Left renal pelvis (tissue), 4 donors: Measurements from ENCODE around the gene TTLL8. TPM values are rescaled to one million over a fixed set of nuclear protein-coding genes. Genes with fewer than 3 reads are reported as not detected.

Experiments used
- DNase-seq, 4 donors: peaks; one replicate each; pipeline ENCODE4 v3.0.0-alpha.2; 2013; ENCODE audit warnings: low read depth in 4 of 4, low spot score in 3 of 4
- polyA plus RNA-seq, 4 donors: library from polyadenylated mRNA; unstranded; fragments of 120-200 nt; gene quantifications; one replicate each; pipeline ENCODE4 v1.2.1, GENCODE V29; 2013; ENCODE audit not compliant: insufficient read length in 4 of 4

Gene TTLL8
- polyA plus RNA-seq, 4 donors, result 0.05 TPM; not detected in 3

GRCh38 chr22:50046019-50046415 is 12.1 kb downstream of the TTLL8 start:
- DNase-seq, result no peak

GRCh38 chr22:50045211-50046018 is 12.7 kb downstream of the TTLL8 start:
- no peak for DNase-seq

GRCh38 chr22:50044485-50045118 is 13.5 kb downstream of the TTLL8 start:
- DNase-seq, result no peak

- DNase-seq, result no peak
Measured at GRCh38 chr22:50041361-50042065, 16.6 kb downstream of the TTLL8 start.

- no peak for DNase-seq
Measured at GRCh38 chr22:50040717-50041116, 17.4 kb downstream of the TTLL8 start.

GRCh38 chr22:50039669-50040443 is 18.2 kb downstream of the TTLL8 start:
- DNase-seq, result no peak

GRCh38 chr22:50035976-50036724 is 21.9 kb downstream of the TTLL8 start:
- DNase-seq, result no peak

GRCh38 chr22:50035131-50035881 is 22.8 kb downstream of the TTLL8 start:
- no peak for DNase-seq

- no peak for DNase-seq
Measured at GRCh38 chr22:50034126-50035081, 23.7 kb downstream of the TTLL8 start.

GRCh38 chr22:50032941-50033601 is 25.0 kb downstream of the TTLL8 start:
- no peak for DNase-seq

GRCh38 chr22:50032109-50032871 is 25.8 kb downstream of the TTLL8 start:
- no peak for DNase-seq

GRCh38 chr22:50031189-50032091 is 26.7 kb downstream of the TTLL8 start:
- no peak for DNase-seq

GRCh38 chr22:50030297-50031188 is 27.6 kb downstream of the TTLL8 start:
- DNase-seq, result peak in 1 of 4 donors; percentile 24

GRCh38 chr22:50027639-50028537 is 30.2 kb downstream of the TTLL8 start:
- no peak for DNase-seq
